ENCODE data around the gene CYP11A1.

Gene CYP11A1

DNA sequence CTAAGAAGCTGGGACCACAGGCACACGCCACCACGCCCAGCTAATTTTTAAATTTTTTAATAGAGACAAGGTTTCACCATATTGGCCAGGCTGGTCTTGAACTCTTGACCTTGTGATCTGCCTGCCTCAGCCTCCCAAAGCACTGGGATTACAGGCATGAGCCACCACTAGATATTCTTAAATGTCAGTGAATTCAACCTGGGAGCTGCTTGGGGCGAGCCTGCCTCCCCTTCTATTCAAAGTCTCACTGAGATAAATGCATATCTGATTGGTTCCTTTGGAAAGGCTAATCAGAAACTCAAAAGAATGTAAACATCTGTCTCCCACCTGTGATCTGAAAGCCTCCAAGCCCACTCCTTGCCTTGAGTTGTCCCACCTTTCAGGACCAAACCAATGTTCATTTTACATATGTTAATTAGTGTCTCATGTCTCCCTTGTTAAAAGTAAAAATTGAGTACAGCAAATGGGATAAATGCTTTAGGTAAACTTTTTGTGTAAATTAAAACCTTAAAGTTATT is 15.0 kb downstream of the CYP11A1 start:
- H3K4me3 ChIP-seq (ENCODE audit: low read depth, low read length): no peak overlapping the region
- in situ Hi-C loops (cut with HindIII; ENCODE audit: low sequenced_read_pairs): no loop called here
- no peak for DNase-seq (ENCODE audit: low read depth)
- TF ChIP-seq, protein P1, sequence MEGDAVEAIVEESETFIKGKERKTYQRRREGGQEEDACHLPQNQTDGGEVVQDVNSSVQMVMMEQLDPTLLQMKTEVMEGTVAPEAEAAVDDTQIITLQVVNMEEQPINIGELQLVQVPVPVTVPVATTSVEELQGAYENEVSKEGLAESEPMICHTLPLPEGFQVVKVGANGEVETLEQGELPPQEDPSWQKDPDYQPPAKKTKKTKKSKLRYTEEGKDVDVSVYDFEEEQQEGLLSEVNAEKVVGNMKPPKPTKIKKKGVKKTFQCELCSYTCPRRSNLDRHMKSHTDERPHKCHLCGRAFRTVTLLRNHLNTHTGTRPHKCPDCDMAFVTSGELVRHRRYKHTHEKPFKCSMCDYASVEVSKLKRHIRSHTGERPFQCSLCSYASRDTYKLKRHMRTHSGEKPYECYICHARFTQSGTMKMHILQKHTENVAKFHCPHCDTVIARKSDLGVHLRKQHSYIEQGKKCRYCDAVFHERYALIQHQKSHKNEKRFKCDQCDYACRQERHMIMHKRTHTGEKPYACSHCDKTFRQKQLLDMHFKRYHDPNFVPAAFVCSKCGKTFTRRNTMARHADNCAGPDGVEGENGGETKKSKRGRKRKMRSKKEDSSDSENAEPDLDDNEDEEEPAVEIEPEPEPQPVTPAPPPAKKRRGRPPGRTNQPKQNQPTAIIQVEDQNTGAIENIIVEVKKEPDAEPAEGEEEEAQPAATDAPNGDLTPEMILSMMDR (IDR thresholded peaks at IDR 0.05; ENCODE audit: low read depth, low read length, missing control alignments): no peak

DNA sequence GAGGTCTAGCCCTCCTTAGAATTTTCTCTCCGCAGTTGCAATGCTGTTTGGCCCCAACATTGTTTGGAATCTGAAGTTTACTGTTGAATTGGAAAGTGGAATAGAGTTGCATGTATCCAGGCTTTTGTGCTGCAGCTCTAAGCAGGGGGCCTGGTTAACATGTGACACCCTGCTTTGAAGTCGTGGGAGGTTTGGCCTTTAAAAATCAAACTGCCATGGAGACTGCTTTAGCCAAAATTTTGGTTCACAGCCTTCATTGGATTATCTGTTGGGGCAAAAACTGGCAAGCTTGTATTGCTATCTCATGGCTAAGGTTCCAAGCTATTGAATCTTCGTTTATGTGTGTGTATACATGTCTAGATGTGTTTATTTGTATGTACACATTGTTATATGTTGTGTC is 15.8 kb downstream of the CYP11A1 start:
- in situ Hi-C loops (cut with HindIII; ENCODE audit: low sequenced_read_pairs): no loop called here
- TF ChIP-seq, protein P1 (IDR thresholded peaks at IDR 0.05; ENCODE audit: low read depth, low read length, missing control alignments): no peak
- no peak overlapping the region for H3K4me3 ChIP-seq (ENCODE audit: low read depth, low read length)
- DNase-seq (ENCODE audit: low read depth): no peak

DNA sequence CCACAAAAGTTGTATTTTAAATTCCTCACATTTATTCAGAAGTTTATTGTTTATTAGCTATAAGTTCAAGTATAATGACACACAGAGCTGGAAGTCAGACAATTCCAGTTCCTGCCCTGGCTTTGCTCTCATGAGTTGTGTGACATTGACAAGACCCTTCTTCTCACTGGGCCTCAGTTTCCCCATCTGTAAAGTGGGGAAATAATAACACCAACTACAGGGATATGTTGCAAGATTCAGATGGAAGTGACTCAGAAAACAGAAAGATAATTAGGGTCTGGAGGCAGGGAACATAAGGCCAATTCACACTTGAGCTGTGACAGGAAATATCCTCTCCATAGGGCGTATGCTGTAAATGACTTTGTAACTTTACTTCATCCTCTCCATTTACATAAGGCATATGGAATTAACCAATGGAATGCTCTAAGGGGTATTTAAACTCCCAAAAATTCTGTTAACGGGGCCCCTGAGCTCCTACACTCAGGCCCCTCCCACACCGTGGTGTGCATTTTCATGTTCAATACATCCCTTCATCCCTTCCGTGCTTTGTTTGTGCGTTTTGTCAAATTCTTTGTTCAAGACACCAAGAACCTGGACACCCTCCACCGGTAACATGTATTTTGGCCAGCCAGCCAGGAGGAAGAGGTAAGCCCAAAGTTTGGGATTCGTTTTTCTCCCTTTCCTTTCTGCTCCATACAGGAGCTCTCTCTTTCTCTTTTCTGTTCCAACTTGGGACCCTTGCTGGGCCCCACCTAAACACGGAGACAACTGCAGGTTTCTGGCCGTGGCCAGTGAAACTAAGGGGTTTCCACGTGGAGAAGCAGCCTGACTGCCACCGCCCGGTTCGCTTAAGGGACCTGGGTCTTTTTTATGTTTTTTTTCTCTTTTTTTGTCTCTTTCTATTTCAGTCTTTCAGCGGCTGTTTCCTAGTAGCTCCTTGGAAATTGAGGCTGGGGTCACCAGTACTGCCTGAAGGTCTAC is 16.9 kb downstream of the CYP11A1 start:
- in situ Hi-C loops (cut with HindIII; ENCODE audit: low sequenced_read_pairs): no loop called here
- DNase-seq (ENCODE audit: low read depth): no peak
- no peak overlapping the region for H3K4me3 ChIP-seq (ENCODE audit: low read depth, low read length)
- TF ChIP-seq, protein P1 (IDR thresholded peaks at IDR 0.05; ENCODE audit: low read depth, low read length, missing control alignments): no peak

DNA sequence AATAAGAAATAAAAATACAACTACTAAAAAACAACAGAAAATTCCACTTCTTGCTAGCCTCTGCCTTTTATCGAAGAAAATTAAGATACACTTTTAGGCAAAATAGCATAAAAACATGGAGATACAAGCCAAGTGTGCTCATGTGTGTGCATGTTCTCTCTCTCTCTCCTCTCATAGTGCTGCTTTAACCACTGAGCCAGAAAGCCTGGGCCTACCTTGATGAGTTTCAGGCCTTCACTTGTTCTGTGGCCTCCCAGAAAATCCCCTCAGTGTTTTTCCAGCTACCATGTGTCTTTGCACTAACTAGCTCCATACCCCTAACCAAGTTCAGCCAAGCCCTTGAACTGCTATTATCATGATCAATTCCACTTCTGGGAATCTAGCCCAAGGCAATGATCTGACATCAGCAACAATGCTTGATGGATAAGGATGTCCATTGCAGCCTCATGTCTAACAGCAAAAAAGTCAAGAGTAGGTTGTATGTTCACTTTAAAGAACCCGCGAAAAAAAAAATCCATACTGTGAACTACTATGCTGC is 18.1 kb downstream of the CYP11A1 start:
- no peak overlapping the region for H3K4me3 ChIP-seq (ENCODE audit: low read depth, low read length)
- no peak for DNase-seq (ENCODE audit: low read depth)
- TF ChIP-seq, protein P1 (IDR thresholded peaks at IDR 0.05; ENCODE audit: low read depth, low read length, missing control alignments): no peak
- in situ Hi-C loops (cut with HindIII; ENCODE audit: low sequenced_read_pairs): no loop called here

DNA sequence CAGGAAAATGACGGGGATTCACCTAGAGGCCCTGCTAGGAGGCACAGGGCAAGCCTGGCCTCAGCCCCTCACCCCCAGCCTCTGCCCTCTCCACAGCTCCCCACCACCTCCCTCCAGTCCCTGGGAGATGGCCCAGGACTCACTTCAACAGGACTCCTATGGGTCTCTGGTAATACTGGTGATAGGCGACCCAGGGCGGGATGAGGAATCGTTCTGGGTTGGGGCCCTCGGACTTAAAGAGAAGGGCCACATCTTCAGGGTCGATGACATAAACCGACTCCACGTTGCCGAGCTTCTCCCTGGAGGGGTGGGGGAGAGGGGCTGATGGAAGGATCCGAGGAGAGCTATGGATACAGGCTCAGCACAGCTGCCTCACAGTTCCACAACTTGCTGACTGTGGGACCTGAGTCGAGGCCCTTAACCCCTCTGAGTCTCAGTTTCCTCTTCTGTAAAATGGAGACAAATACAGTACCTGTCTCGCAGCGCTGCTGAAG is 19.6 kb downstream of the CYP11A1 start:
- in situ Hi-C loops (cut with HindIII; ENCODE audit: low sequenced_read_pairs): no loop called here
- no peak for DNase-seq (ENCODE audit: low read depth)
- TF ChIP-seq, protein P1 (IDR thresholded peaks at IDR 0.05; ENCODE audit: low read depth, low read length, missing control alignments): no peak
- H3K4me3 ChIP-seq (ENCODE audit: low read depth, low read length): no peak overlapping the region

DNA sequence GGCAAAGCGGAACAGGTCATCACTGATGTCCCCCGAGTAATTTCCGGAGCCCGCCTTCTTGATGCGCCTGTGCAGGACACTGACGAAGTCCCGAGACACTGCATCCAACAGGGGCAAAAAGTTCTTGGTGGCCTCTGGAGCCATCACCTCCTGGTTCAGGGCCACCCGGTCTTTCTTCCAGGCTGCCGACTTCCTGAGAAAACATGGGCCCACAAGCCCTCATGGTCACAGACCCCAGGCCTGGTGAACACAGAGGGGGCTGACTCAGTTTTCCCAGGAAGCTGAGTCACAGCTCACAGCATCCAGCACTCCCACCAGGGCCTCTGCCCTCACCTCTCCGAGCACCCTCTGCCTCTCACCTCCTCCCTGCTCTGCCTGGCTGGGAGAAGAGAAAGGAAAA is 22.4 kb downstream of the CYP11A1 start:
- TF ChIP-seq, protein P1 (IDR thresholded peaks at IDR 0.05; ENCODE audit: low read depth, low read length, missing control alignments): no peak
- in situ Hi-C loops (cut with HindIII; ENCODE audit: low sequenced_read_pairs): no loop called here
- DNase-seq (ENCODE audit: low read depth): no peak
- H3K4me3 ChIP-seq (ENCODE audit: low read depth, low read length): no peak overlapping the region

All from astrocyte of the cerebellum (primary cell).